ENCODE measurements around the gene AUTS2. TPM values are rescaled to one million over a fixed set of nuclear protein-coding genes. Genes with fewer than 3 reads are reported as not detected.

AUTS2 gene
- total RNA-seq, 1 donor from 2014 or later = 80.6 TPM

DNA sequence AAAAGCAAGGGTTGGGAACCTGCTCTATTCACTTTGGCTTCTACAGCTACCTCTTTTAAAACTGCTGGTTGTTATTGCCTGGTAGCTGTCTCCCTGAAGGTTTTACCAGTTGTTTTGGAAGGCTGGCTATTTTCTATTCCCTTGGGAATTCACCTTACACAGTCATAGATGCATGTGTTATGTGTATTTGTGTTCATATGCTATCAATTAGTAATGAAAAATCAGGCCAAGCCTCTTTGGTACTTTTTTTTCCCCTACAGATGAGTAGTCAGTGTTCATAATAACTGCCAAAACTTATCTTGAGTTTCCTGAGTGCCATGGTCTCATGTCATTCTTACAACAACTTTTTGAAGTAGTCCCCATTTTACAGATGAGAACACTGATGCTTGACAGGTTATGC lies 795.7 kb downstream of the AUTS2 start:
- Mint-ChIP-seq H3K4me3 (ENCODE audit: unreplicated experiment) (no peak overlapping the region), H3K4me1 (ENCODE audit: unreplicated experiment) (peaks cover 15% of the 10 kb centered on the region), H3K9me3 (ENCODE audit: unreplicated experiment) (no peaks in the 10 kb centered on the region), H3K27me3 (ENCODE audit: unreplicated experiment) (no peaks in the 10 kb centered on the region), H3K27ac (ENCODE audit: unreplicated experiment) (no peak overlapping the region), H3K36me3 (ENCODE audit: unreplicated experiment) (peaks cover 7% of the 10 kb centered on the region)
- DNase-seq (ENCODE audit: extremely low spot score, unreplicated experiment) = no peak
- TF ChIP-seq, protein P1, sequence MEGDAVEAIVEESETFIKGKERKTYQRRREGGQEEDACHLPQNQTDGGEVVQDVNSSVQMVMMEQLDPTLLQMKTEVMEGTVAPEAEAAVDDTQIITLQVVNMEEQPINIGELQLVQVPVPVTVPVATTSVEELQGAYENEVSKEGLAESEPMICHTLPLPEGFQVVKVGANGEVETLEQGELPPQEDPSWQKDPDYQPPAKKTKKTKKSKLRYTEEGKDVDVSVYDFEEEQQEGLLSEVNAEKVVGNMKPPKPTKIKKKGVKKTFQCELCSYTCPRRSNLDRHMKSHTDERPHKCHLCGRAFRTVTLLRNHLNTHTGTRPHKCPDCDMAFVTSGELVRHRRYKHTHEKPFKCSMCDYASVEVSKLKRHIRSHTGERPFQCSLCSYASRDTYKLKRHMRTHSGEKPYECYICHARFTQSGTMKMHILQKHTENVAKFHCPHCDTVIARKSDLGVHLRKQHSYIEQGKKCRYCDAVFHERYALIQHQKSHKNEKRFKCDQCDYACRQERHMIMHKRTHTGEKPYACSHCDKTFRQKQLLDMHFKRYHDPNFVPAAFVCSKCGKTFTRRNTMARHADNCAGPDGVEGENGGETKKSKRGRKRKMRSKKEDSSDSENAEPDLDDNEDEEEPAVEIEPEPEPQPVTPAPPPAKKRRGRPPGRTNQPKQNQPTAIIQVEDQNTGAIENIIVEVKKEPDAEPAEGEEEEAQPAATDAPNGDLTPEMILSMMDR (IDR thresholded peaks at IDR 0.05) = no peak

DNA sequence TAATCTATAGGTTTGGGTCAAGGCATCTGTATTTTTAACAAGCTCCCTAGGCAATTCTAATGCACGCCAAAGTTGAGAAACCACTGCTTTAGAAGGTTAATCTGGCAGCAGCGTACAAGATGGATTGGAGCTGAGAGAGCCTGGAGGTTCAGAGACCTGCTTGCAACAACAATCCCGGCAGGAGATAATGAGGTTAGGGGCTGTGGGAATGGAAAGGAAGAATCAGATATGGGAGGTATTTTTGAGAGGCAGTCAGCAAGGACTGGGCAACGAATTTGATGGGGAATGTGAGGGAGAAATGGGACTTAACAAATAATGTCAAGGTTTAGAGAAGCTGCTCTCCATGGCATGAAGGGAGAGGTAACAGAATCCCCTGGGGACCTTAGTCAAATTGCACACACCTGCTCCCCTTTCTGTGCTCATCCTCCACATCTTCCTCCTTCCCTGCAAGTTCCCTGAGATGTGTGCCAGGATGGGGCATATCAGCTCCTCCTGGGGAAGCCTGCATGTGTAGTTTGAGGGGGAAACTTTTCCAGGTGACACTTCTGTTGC lies 802.6 kb downstream of the AUTS2 start:
- Mint-ChIP-seq H3K27ac (ENCODE audit: unreplicated experiment) (no peak overlapping the region), H3K9me3 (ENCODE audit: unreplicated experiment) (no peaks in the 10 kb centered on the region), H3K27me3 (ENCODE audit: unreplicated experiment) (no peaks in the 10 kb centered on the region), H3K4me3 (ENCODE audit: unreplicated experiment) (no peak overlapping the region), H3K36me3 (ENCODE audit: unreplicated experiment) (peaks cover under 1% of the 10 kb centered on the region), H3K4me1 (ENCODE audit: unreplicated experiment) (peaks cover 25% of the 10 kb centered on the region)
- TF ChIP-seq, protein P1 (IDR thresholded peaks at IDR 0.05) = no peak
- DNase-seq (ENCODE audit: extremely low spot score, unreplicated experiment) = no peak

DNA sequence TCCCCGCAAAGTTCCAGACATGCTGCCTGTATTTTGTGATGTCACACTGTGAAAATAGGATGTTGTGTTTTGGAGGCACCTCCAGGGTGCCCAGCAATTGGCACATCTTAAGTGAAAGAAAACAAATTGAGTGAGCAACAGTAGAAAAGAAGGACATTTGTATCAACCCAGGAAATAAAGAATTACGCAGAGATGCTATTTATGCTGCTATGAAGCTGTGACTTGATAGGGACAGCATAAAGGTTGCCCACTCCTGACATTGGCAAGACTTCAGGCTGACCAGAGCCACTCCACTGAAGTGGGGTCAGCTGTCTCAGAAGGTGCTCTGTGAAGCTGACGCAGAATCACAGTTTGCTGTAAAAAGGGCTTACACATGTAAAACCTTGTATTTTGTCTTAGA lies 803.8 kb downstream of the AUTS2 start:
- H3K4me3 Mint-ChIP-seq (ENCODE audit: unreplicated experiment) = no peak overlapping the region
- H3K4me1 Mint-ChIP-seq (ENCODE audit: unreplicated experiment) = peaks cover 29% of the 10 kb centered on the region
- H3K27ac Mint-ChIP-seq (ENCODE audit: unreplicated experiment) = no peak overlapping the region
- no peak for DNase-seq (ENCODE audit: extremely low spot score, unreplicated experiment)
- no peaks in the 10 kb centered on the region for H3K9me3 Mint-ChIP-seq (ENCODE audit: unreplicated experiment)
- H3K27me3 Mint-ChIP-seq (ENCODE audit: unreplicated experiment) = no peaks in the 10 kb centered on the region
- H3K36me3 Mint-ChIP-seq (ENCODE audit: unreplicated experiment) = no peaks in the 10 kb centered on the region
- TF ChIP-seq, protein P1 (IDR thresholded peaks at IDR 0.05) = no peak

DNA sequence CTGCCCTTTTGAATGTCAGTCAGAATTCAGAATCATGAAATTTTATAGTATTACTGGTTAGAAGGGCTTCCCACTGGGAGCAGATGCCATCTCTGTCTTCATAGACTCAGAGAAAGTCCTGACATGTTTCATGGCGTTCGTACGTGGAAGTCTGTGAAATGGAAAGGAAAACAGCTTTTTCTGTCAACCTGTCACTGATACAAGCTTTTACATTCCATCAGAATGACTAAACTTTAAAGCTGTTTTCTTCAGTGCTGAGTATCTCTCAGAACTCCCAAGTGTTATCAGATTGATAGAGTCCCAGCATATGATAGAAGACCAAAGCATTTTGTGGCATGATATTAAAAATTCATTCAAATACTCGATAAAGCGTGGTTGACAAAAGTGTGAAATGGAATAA lies 807.0 kb downstream of the AUTS2 start:
- Mint-ChIP-seq H3K27me3 (ENCODE audit: unreplicated experiment) (no peaks in the 10 kb centered on the region), H3K9me3 (ENCODE audit: unreplicated experiment) (no peaks in the 10 kb centered on the region), H3K36me3 (ENCODE audit: unreplicated experiment) (no peaks in the 10 kb centered on the region), H3K4me1 (ENCODE audit: unreplicated experiment) (peaks cover 24% of the 10 kb centered on the region), H3K27ac (ENCODE audit: unreplicated experiment) (no peak overlapping the region), H3K4me3 (ENCODE audit: unreplicated experiment) (no peak overlapping the region)
- TF ChIP-seq, protein P1 (IDR thresholded peaks at IDR 0.05) = no peak
- DNase-seq (ENCODE audit: extremely low spot score, unreplicated experiment) = no peak

DNA sequence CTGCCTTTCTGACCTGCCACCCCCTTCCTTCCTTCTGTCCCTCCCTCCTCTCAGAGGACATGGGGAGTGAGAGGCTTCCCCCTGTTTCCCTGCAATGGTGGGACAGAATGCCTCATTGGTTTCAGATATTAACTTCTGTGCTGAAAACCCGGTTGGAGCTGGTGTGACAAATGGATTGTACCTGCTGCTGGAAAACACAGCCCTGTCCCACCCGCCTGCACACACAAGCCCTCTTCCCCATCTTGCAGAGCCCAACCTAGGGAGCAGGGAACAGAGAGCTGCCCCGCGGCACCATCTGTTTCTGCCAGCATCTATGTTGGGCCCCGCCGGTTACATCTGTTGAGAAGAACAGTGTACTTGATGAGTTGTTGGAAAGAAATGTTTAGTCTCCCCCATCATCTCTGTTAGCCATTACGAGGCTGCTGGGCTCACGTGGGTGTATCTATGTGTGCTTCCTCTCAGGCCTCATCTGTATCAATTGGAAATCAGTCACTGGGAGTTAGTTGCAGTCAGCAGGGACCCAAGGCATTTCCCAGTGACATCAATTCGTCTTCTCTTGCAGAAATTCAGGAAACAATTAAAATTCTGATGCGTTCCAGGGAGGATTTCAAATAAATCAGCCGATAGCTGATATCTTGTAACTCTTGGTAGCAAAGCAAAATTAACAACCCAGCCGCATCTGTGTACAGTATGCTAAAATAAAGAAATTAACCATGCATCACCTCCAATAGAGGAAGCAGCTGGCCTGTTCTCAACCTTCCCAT lies 808.1 kb downstream of the AUTS2 start:
- TF ChIP-seq, protein P1 (IDR thresholded peaks at IDR 0.05) = no peak

More for the DNA sequence above, 808.1 kb downstream of the AUTS2 start:
- Mint-ChIP-seq H3K27me3 (ENCODE audit: unreplicated experiment) (no peaks in the 10 kb centered on the region), H3K36me3 (ENCODE audit: unreplicated experiment) (peaks cover 2% of the 10 kb centered on the region), H3K9me3 (ENCODE audit: unreplicated experiment) (no peaks in the 10 kb centered on the region), H3K4me3 (ENCODE audit: unreplicated experiment) (no peak overlapping the region), H3K4me1 (ENCODE audit: unreplicated experiment) (peaks cover 24% of the 10 kb centered on the region), H3K27ac (ENCODE audit: unreplicated experiment) (no peak overlapping the region)
- DNase-seq (ENCODE audit: extremely low spot score, unreplicated experiment) = no peak
